GM19238 (cell line): ENCODE results near the gene FAM50B.

Experiments
- DNase-seq: peaks from one replicate; pipeline ENCODE4 v3.0.0; 2011; ENCODE audit warnings: low spot score; ENCODE audit not compliant: insufficient read length

Gene FAM50B

GRCh38 chr6:3893487-3893886 is 44.3 kb downstream of the FAM50B start:
- no peak for DNase-seq

GRCh38 chr6:3893917-3894316 is 44.7 kb downstream of the FAM50B start:
- DNase-seq, result no peak

GRCh38 chr6:3894590-3895311 is 45.6 kb downstream of the FAM50B start:
- no peak for DNase-seq

GRCh38 chr6:3895312-3895653 is 46.1 kb downstream of the FAM50B start:
- no peak for DNase-seq

- DNase-seq, result no peak
Measured at GRCh38 chr6:3895805-3896204, 46.6 kb downstream of the FAM50B start.

GRCh38 chr6:3898265-3898994 is 49.3 kb downstream of the FAM50B start:
- no peak for DNase-seq

- DNase-seq, result no peak
Measured at GRCh38 chr6:3899061-3899460, 49.9 kb downstream of the FAM50B start.

GRCh38 chr6:3899970-3900439 is 50.8 kb downstream of the FAM50B start:
- no peak for DNase-seq
